Stimulated activated naive B cell treated with anti-CD40 and anti-IgM and Interleukin-4, amounts not matched to agents 10 μg/mL and 1 μg/mL and 100 μg/mL, for 72 hours (primary cell): ENCODE measurements around the gene PAX7.
"Not testable (repeated sequence)": the region's sequence is repeated elsewhere in the genome, so short reads cannot be mapped to it uniquely, and the experiment has no call there.

Experiments used
- ATAC-seq, 2 donors: fragments of 150-1000 bp; cut with Tn5 transposase; replicated peaks; 2 replicates each; pipeline ENCODE4 v1.10.0; 2021; ENCODE audit warnings: moderate library complexity in 1 of 2
- DNase-seq: peaks from one replicate; pipeline ENCODE4 v3.0.0; 2021
- H3K27ac Mint-ChIP-seq: one replicate; pipeline ENCODE4 v1.8.0; 2022; ENCODE audit warnings: mild to moderate bottlenecking, mixed read lengths
- H3K27me3 Mint-ChIP-seq, 2 donors: one replicate each; pipeline ENCODE4 v1.8.0; 2022; ENCODE audit warnings: mixed read lengths in 2 of 2
- H3K36me3 Mint-ChIP-seq, 2 donors: one replicate each; pipeline ENCODE4 v1.8.0; 2022; ENCODE audit warnings: mixed read lengths in 2 of 2, mild to moderate bottlenecking in 1 of 2
- H3K4me1 Mint-ChIP-seq, 2 donors: one replicate each; pipeline ENCODE4 v1.8.0; 2022; ENCODE audit warnings: mixed read lengths in 2 of 2, mild to moderate bottlenecking in 1 of 2
- H3K4me3 Mint-ChIP-seq, 2 donors: one replicate each; pipeline ENCODE4 v1.8.0; 2022; ENCODE audit warnings: mild to moderate bottlenecking in 2 of 2, mixed read lengths in 2 of 2, moderate library complexity in 1 of 2
- H3K9me3 Mint-ChIP-seq, 2 donors: one replicate each; pipeline ENCODE4 v1.8.0; 2022; ENCODE audit warnings: mixed read lengths in 2 of 2, mild to moderate bottlenecking in 1 of 2

Gene PAX7

GRCh38 chr1:18764362-18764761 is 133.7 kb downstream of the PAX7 start:
- Mint-ChIP-seq H3K27ac (no peak overlapping the region), H3K4me3 (no peak overlapping the region), H3K36me3 (no peaks in the 10 kb centered on the region), H3K27me3 (peaks cover 32 to 39% of the 10 kb centered on the region in 2 donors), H3K9me3 (no peaks in the 10 kb centered on the region), H3K4me1 (no peaks in the 10 kb centered on the region)
- DNase-seq (no peak), ATAC-seq (no peak)

GRCh38 chr1:18765725-18766124 is 135.1 kb downstream of the PAX7 start:
- Mint-ChIP-seq H3K27ac (no peak overlapping the region), H3K36me3 (no peaks in the 10 kb centered on the region), H3K9me3 (no peaks in the 10 kb centered on the region), H3K4me3 (no peak overlapping the region), H3K4me1 (no peaks in the 10 kb centered on the region), H3K27me3 (peaks cover 36 to 39% of the 10 kb centered on the region in 2 donors)
- ATAC-seq (no peak), DNase-seq (no peak)

GRCh38 chr1:18766328-18766727 is 135.7 kb downstream of the PAX7 start:
- H3K27ac Mint-ChIP-seq, result no peak overlapping the region
- DNase-seq (no peak), ATAC-seq (no peak)
- no peak overlapping the region for H3K4me3 Mint-ChIP-seq
- H3K4me1 Mint-ChIP-seq, result no peaks in the 10 kb centered on the region
- no peaks in the 10 kb centered on the region for H3K36me3 Mint-ChIP-seq
- no peaks in the 10 kb centered on the region for H3K9me3 Mint-ChIP-seq
- peaks cover 33 to 37% of the 10 kb centered on the region in 2 donors for H3K27me3 Mint-ChIP-seq

DNA sequence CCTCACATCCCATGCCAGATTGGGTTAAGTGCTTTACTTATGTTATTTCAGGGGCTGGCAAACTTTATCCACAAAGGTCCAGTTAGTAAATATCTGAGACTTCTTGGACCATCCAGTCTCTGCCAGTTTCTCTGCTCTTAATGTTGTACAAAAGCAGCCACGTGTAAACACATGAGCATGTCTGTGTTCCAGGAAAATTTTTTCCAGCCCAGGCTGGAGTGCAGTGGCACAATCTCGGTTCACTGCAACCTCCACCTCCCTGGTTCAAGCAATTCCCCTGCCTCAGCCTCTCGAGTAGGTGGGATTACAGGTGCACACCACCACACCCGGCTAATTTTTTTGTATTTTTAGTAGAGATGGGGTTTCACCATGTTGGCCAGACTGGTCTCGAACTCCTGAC is 136.9 kb downstream of the PAX7 start:
- not testable (repeated sequence) for H3K4me1 Mint-ChIP-seq, H3K36me3 Mint-ChIP-seq, DNase-seq, H3K9me3 Mint-ChIP-seq, H3K27ac Mint-ChIP-seq, H3K4me3 Mint-ChIP-seq, ATAC-seq
- peaks cover 29 to 34% of the 10 kb centered on the region in 2 donors for H3K27me3 Mint-ChIP-seq

DNA sequence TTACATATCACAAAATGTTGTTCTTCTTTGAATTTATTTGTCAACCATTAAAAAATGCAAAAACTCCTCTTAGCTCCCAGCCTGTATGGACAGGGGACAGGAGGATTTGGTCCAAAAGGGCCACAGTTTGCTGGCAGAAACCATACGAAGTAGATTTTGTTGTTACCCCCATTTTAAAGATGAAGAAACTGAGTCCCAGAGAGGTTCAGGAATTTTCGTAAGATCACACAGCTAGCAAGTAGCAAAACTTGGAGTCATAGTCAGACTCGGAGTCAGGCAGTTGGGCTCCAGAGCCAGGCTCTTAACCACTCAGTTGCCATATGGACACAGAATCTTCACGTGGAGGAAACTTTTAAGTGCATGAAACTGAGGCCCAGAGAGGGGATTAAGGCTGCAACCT is 137.4 kb downstream of the PAX7 start:
- no peak for ATAC-seq
- no peaks in the 10 kb centered on the region for H3K4me1 Mint-ChIP-seq

DNA sequence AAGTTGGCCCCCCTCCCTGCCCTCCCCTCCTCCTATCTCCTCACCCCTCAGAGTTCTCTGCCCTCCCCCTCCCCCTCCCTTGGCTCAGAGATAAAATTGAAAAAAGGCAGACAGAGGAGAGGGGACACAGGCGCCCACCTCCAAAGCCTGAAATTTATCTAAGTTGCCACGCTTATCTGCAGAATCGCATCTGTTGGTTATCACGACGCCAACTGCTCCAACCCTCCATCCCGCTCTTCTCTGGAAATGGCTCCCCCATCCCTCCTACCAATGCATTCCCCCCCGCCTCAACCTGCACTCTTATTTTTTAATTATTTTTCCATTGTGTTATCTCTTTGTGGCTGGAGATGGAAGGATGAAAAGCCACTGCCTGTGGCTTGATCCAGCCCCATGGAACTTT is 138.5 kb downstream of the PAX7 start:
- Mint-ChIP-seq H3K27me3 (peaks cover 30 to 34% of the 10 kb centered on the region in 2 donors), H3K4me1 (no peaks in the 10 kb centered on the region), H3K9me3 (no peaks in the 10 kb centered on the region), H3K36me3 (no peaks in the 10 kb centered on the region), H3K27ac (no peak overlapping the region), H3K4me3 (no peak overlapping the region)
- no peak for DNase-seq
- no peak for ATAC-seq

More for the DNA sequence above, 137.4 kb downstream of the PAX7 start:
- H3K9me3 Mint-ChIP-seq, result no peaks in the 10 kb centered on the region
- no peak overlapping the region for H3K4me3 Mint-ChIP-seq
- H3K27ac Mint-ChIP-seq, result no peak overlapping the region
- H3K36me3 Mint-ChIP-seq, result no peaks in the 10 kb centered on the region
- no peak for DNase-seq
- peaks cover 29 to 33% of the 10 kb centered on the region in 2 donors for H3K27me3 Mint-ChIP-seq

- H3K27me3 Mint-ChIP-seq, result peaks cover 26 to 28% of the 10 kb centered on the region in 2 donors
- no peaks in the 10 kb centered on the region for H3K4me1 Mint-ChIP-seq
- no peak for ATAC-seq
- no peak overlapping the region for H3K4me3 Mint-ChIP-seq
- DNase-seq, result no peak
- H3K27ac Mint-ChIP-seq, result no peak overlapping the region
- no peaks in the 10 kb centered on the region for H3K36me3 Mint-ChIP-seq
- H3K9me3 Mint-ChIP-seq, result no peaks in the 10 kb centered on the region
These were observed 140.2 kb downstream of the PAX7 start for GRCh38 chr1:18770799-18771198.

GRCh38 chr1:18773753-18774152 is 143.1 kb downstream of the PAX7 start:
- Mint-ChIP-seq H3K36me3 (no peaks in the 10 kb centered on the region), H3K27me3 (peaks cover 42 to 45% of the 10 kb centered on the region in 2 donors), H3K27ac (no peak overlapping the region), H3K4me1 (no peaks in the 10 kb centered on the region), H3K4me3 (no peak overlapping the region), H3K9me3 (no peaks in the 10 kb centered on the region)
- ATAC-seq (no peak), DNase-seq (no peak)

- Mint-ChIP-seq H3K27ac (no peak overlapping the region), H3K36me3 (no peaks in the 10 kb centered on the region), H3K4me3 (no peak overlapping the region), H3K4me1 (no peaks in the 10 kb centered on the region), H3K27me3 (peaks cover 42 to 51% of the 10 kb centered on the region in 2 donors), H3K9me3 (no peaks in the 10 kb centered on the region)
- DNase-seq (no peak), ATAC-seq (no peak)
These were observed 144.7 kb downstream of the PAX7 start for GRCh38 chr1:18775341-18775740.

- H3K36me3 Mint-ChIP-seq, result no peaks in the 10 kb centered on the region
- peaks cover 42 to 57% of the 10 kb centered on the region in 2 donors for H3K27me3 Mint-ChIP-seq
- DNase-seq, result no peak
- no peaks in the 10 kb centered on the region for H3K4me1 Mint-ChIP-seq
- H3K9me3 Mint-ChIP-seq, result no peaks in the 10 kb centered on the region
- ATAC-seq, result no peak
- H3K4me3 Mint-ChIP-seq, result no peak overlapping the region
- H3K27ac Mint-ChIP-seq, result no peak overlapping the region
These were observed 146.1 kb downstream of the PAX7 start for GRCh38 chr1:18776777-18777176.

- Mint-ChIP-seq H3K36me3 (no peaks in the 10 kb centered on the region), H3K27ac (no peak overlapping the region), H3K27me3 (peaks cover 42 to 63% of the 10 kb centered on the region in 2 donors), H3K4me1 (no peaks in the 10 kb centered on the region), H3K9me3 (no peaks in the 10 kb centered on the region), H3K4me3 (no peak overlapping the region)
- ATAC-seq, result no peak
- no peak for DNase-seq
These were observed 147.8 kb downstream of the PAX7 start for GRCh38 chr1:18778437-18778836.

DNA sequence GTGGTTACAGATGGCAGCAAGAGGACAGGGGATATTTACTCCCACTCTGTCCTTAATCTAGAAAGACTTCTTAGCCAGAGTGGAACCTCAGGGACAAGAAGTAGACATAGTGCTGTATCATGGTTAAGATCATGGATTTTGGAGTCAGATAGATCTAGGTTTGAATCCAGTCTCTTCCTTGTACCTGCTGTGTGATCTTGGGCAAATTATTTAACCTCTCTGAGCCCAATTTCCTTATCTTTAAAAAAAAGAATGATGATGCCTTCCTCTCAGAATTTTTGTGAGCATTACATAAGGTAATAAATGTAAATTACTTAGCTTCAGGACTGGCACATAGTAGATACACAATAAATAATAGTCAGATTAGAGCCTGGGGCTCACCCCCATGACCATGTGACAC is 150.4 kb downstream of the PAX7 start:
- H3K9me3 Mint-ChIP-seq, result no peaks in the 10 kb centered on the region
- H3K27me3 Mint-ChIP-seq, result peaks cover 45 to 67% of the 10 kb centered on the region in 2 donors
- no peaks in the 10 kb centered on the region for H3K4me1 Mint-ChIP-seq
- H3K36me3 Mint-ChIP-seq, result no peaks in the 10 kb centered on the region
- ATAC-seq (no peak), DNase-seq (no peak)
- H3K4me3 Mint-ChIP-seq, result no peak overlapping the region
- H3K27ac Mint-ChIP-seq, result no peak overlapping the region

GRCh38 chr1:18783705-18784481 is 153.2 kb downstream of the PAX7 start:
- Mint-ChIP-seq H3K27me3 (peaks cover 30 to 56% of the 10 kb centered on the region in 2 donors), H3K4me3 (no peak overlapping the region), H3K9me3 (no peaks in the 10 kb centered on the region), H3K36me3 (no peaks in the 10 kb centered on the region), H3K27ac (no peak overlapping the region), H3K4me1 (no peaks in the 10 kb centered on the region)
- ATAC-seq, result no peak
- DNase-seq, result no peak

GRCh38 chr1:18784482-18784831 is 153.8 kb downstream of the PAX7 start:
- H3K36me3 Mint-ChIP-seq, result no peaks in the 10 kb centered on the region
- no peak for ATAC-seq
- H3K4me3 Mint-ChIP-seq, result no peak overlapping the region
- DNase-seq, result no peak
- no peak overlapping the region for H3K27ac Mint-ChIP-seq
- peaks cover 25 to 52% of the 10 kb centered on the region in 2 donors for H3K27me3 Mint-ChIP-seq
- no peaks in the 10 kb centered on the region for H3K4me1 Mint-ChIP-seq
- no peaks in the 10 kb centered on the region for H3K9me3 Mint-ChIP-seq

DNA sequence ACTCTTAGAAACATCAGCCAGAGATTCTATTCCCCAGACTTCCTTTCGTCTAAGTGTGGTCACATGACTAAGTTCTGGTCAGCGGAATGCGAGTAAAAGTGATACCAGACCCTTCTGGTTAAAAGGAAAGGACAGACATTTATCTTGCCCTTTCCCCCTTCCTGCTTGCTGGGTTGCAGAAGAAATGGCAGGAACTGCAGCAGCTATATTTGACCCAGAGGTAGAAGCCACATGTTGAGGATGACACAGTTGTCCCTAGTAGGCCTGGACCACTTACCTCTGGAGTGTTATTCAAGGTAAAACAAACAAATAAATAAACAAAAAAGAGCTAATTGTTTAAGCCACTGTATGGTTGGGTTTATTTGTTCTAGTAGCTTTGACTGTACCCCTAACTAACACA is 155.5 kb downstream of the PAX7 start:
- Mint-ChIP-seq H3K9me3 (no peaks in the 10 kb centered on the region), H3K4me3 (no peak overlapping the region), H3K36me3 (no peaks in the 10 kb centered on the region), H3K27ac (no peak overlapping the region), H3K4me1 (no peaks in the 10 kb centered on the region), H3K27me3 (peaks cover 37 to 60% of the 10 kb centered on the region in 2 donors)
- ATAC-seq (no peak), DNase-seq (no peak)
